HG02759 (cell line): ENCODE measurements around the gene USP9X.
"Not testable (repeated sequence)": the region's sequence is repeated elsewhere in the genome, so short reads cannot be mapped to it uniquely, and the experiment has no call there.

Experiments used
- ATAC-seq: cut with Tn5 transposase; IDR thresholded peaks from one replicate; pipeline ENCODE4 v1.9.1; 2021; ENCODE audit warnings: mild to moderate bottlenecking, moderate library complexity; ENCODE audit not compliant: unreplicated experiment

USP9X gene

GRCh38 chrX:41122664-41123257 lies 37.5 kb downstream of the USP9X start:
- ATAC-seq = no peak

- peak; percentile 70 for ATAC-seq
Observed at GRCh38 chrX:41127477-41128192, 42.4 kb downstream of the USP9X start.

- no peak for ATAC-seq
Observed at GRCh38 chrX:41128955-41129354, 43.7 kb downstream of the USP9X start.

- no peak for ATAC-seq
Observed at GRCh38 chrX:41131766-41132165, 46.5 kb downstream of the USP9X start.

GRCh38 chrX:41133551-41133950 lies 48.3 kb downstream of the USP9X start:
- no peak for ATAC-seq

- no peak for ATAC-seq
Observed at GRCh38 chrX:41137589-41137988, 52.3 kb downstream of the USP9X start.

GRCh38 chrX:41142130-41142910 lies 57.1 kb downstream of the USP9X start:
- no peak for ATAC-seq

GRCh38 chrX:41144873-41145272 lies 59.6 kb downstream of the USP9X start:
- no peak for ATAC-seq

GRCh38 chrX:41145920-41146608 lies 60.8 kb downstream of the USP9X start:
- no peak for ATAC-seq

GRCh38 chrX:41148553-41148952 lies 63.3 kb downstream of the USP9X start:
- ATAC-seq = no peak

GRCh38 chrX:41150043-41150442 lies 64.8 kb downstream of the USP9X start:
- ATAC-seq = no peak

- ATAC-seq = not testable (repeated sequence)
Observed at GRCh38 chrX:41151726-41152125, 66.5 kb downstream of the USP9X start.

- ATAC-seq = no peak
Observed at GRCh38 chrX:41152221-41152620, 67.0 kb downstream of the USP9X start.

GRCh38 chrX:41153448-41153847 lies 68.2 kb downstream of the USP9X start:
- no peak for ATAC-seq

- ATAC-seq = no peak
Observed at GRCh38 chrX:41153957-41154356, 68.7 kb downstream of the USP9X start.

GRCh38 chrX:41164449-41164848 lies 79.2 kb downstream of the USP9X start:
- ATAC-seq = no peak

GRCh38 chrX:41167888-41168287 lies 82.6 kb downstream of the USP9X start:
- no peak for ATAC-seq

GRCh38 chrX:41176263-41176662 lies 91.0 kb downstream of the USP9X start:
- ATAC-seq = no peak

GRCh38 chrX:41177297-41177696 lies 92.1 kb downstream of the USP9X start:
- no peak for ATAC-seq

GRCh38 chrX:41178201-41178600 lies 93.0 kb downstream of the USP9X start:
- no peak for ATAC-seq

GRCh38 chrX:41180194-41180908 lies 95.1 kb downstream of the USP9X start:
- peak; percentile 63 for ATAC-seq
